H9 (cell line): ENCODE data around the gene PDXDC1. TPM values are rescaled to one million over a fixed set of nuclear protein-coding genes. Genes with fewer than 3 reads are reported as not detected.
"Not testable (repeated sequence)": the region's sequence is repeated elsewhere in the genome, so short reads cannot be mapped to it uniquely, and the experiment has no call there.

Source experiments
- DNase-seq: peaks from one replicate; pipeline ENCODE4 v3.0.0-alpha.2; 2017
- H2AFZ ChIP-seq: one replicate; pipeline ENCODE4 v1.6.1; 2013; ENCODE audit warnings: mild to moderate bottlenecking, low read length, control low read depth, moderate library complexity
- H2AK5ac ChIP-seq: 2 replicates; pipeline ENCODE4 v1.6.1; 2013; ENCODE audit warnings: low read length, control low read depth, mixed read lengths; ENCODE audit not compliant: insufficient read length
- H2BK120ac ChIP-seq: one replicate; pipeline ENCODE4 v1.6.1; 2013; ENCODE audit warnings: low read depth, mild to moderate bottlenecking, low read length, control low read depth, inconsistent platforms; ENCODE audit not compliant: poor library complexity, severe bottlenecking
- H2BK12ac ChIP-seq: 2 replicates; pipeline ENCODE4 v1.6.1; 2013; ENCODE audit warnings: low read length, control low read depth, mixed read lengths, low read depth; ENCODE audit not compliant: insufficient read length
- H2BK15ac ChIP-seq: 2 replicates; pipeline ENCODE4 v1.6.1; 2013; ENCODE audit warnings: low read depth, low read length, control low read depth
- H2BK20ac ChIP-seq: one replicate; pipeline ENCODE4 v1.6.1; 2013; ENCODE audit warnings: low read depth, mild to moderate bottlenecking, low read length, control low read depth, inconsistent platforms; ENCODE audit not compliant: poor library complexity, severe bottlenecking
- H2BK5ac ChIP-seq: 2 replicates; pipeline ENCODE4 v1.6.1; 2013; ENCODE audit warnings: low read length, control low read depth, mixed read lengths; ENCODE audit not compliant: insufficient read length
- H3K14ac ChIP-seq: 2 replicates; pipeline ENCODE4 v1.6.1; 2013; ENCODE audit warnings: low read length, control low read depth; ENCODE audit not compliant: insufficient read depth
- H3K18ac ChIP-seq: 2 replicates; pipeline ENCODE4 v1.6.1; 2013; ENCODE audit warnings: low read depth, mild to moderate bottlenecking, mixed read lengths, low read length, control low read depth; ENCODE audit not compliant: insufficient read length
- H3K23ac ChIP-seq: 2 replicates; pipeline ENCODE4 v1.6.1; 2013; ENCODE audit warnings: low read length, control low read depth, mixed read lengths, low read depth; ENCODE audit not compliant: insufficient read length
- H3K23me2 ChIP-seq: 2 replicates; pipeline ENCODE4 v1.6.1; 2013; ENCODE audit warnings: low read depth, mild to moderate bottlenecking, mixed read lengths, low read length, control low read depth; ENCODE audit not compliant: insufficient read length, poor library complexity, severe bottlenecking
- H3K27ac ChIP-seq: 2 replicates; pipeline ENCODE4 v1.5.1; 2013; ENCODE audit warnings: low read length, control low read depth, mixed read lengths, low read depth; ENCODE audit not compliant: insufficient read length
- H3K27me3 ChIP-seq: 2 replicates; pipeline ENCODE4 v1.6.1; 2013; ENCODE audit warnings: low read length, control low read depth, inconsistent platforms; ENCODE audit not compliant: insufficient read depth
- H3K4ac ChIP-seq: 2 replicates; pipeline ENCODE4 v1.6.1; 2013; ENCODE audit warnings: low read depth, mild to moderate bottlenecking, control low read depth, inconsistent platforms, low read length, moderate library complexity
- H3K4me1 ChIP-seq: 2 replicates; pipeline ENCODE4 v1.6.1; 2013; ENCODE audit warnings: low read length, control low read depth, inconsistent platforms; ENCODE audit not compliant: insufficient read depth
- H3K4me2 ChIP-seq: 2 replicates; pipeline ENCODE4 v1.6.1; 2013; ENCODE audit warnings: low read length, control low read depth, mixed read lengths; ENCODE audit not compliant: insufficient read length, insufficient read depth
- H3K56ac ChIP-seq: 2 replicates; pipeline ENCODE4 v1.6.1; 2013; ENCODE audit warnings: low read depth, mild to moderate bottlenecking, mixed read lengths, low read length, control low read depth; ENCODE audit not compliant: insufficient read length
- H3K79me1 ChIP-seq: 2 replicates; pipeline ENCODE4 v1.6.1; 2013; ENCODE audit warnings: low read depth, mild to moderate bottlenecking, moderate library complexity, low read length, control low read depth, inconsistent platforms; ENCODE audit not compliant: insufficient read depth, poor library complexity, severe bottlenecking
- H3K79me2 ChIP-seq: 2 replicates; pipeline ENCODE4 v1.6.1; 2013; ENCODE audit warnings: low read length, control low read depth, inconsistent platforms; ENCODE audit not compliant: insufficient read depth
- H3K9ac ChIP-seq: 2 replicates; pipeline ENCODE4 v1.6.1; 2013; ENCODE audit warnings: low read length, control low read depth, mixed read lengths; ENCODE audit not compliant: insufficient read length; ENCODE audit errors: extremely low read depth
- H3K9me3 ChIP-seq: one replicate; pipeline ENCODE4 v1.6.1; 2013; ENCODE audit warnings: low read depth, low read length, inconsistent platforms; ENCODE audit not compliant: control insufficient read depth
- H3T11ph ChIP-seq: one replicate; pipeline ENCODE4 v1.6.1; 2013; ENCODE audit warnings: mild to moderate bottlenecking, low read length, control low read depth, inconsistent platforms
- H4K20me1 ChIP-seq: one replicate; pipeline ENCODE4 v1.6.1; 2013; ENCODE audit not compliant: control insufficient read depth, insufficient read length, insufficient read depth
- H4K5ac ChIP-seq: 2 replicates; pipeline ENCODE4 v1.6.1; 2013; ENCODE audit warnings: low read depth, mild to moderate bottlenecking, mixed read lengths, low read length, control low read depth; ENCODE audit not compliant: insufficient read length
- H4K8ac ChIP-seq: replicated peaks from 2 replicates; pipeline ENCODE4 v1.6.1; 2013; ENCODE audit warnings: low read length, control low read depth, mixed read lengths, low read depth; ENCODE audit not compliant: insufficient read length
- H4K91ac ChIP-seq: 2 replicates; pipeline ENCODE4 v1.6.1; 2013; ENCODE audit warnings: low read depth, mild to moderate bottlenecking, moderate library complexity, mixed read lengths, low read length, control low read depth; ENCODE audit not compliant: insufficient read length
- H3K27ac Mint-ChIP-seq, 3 experiments: 2 replicates in 2 of 3; 3 replicates in 1 of 3; pipeline ENCODE4 v1.8.0; 2020 to 2021; ENCODE audit warnings: mixed read lengths in 3 of 3, mild to moderate bottlenecking in 1 of 3, moderate library complexity in 1 of 3
- H3K27me3 Mint-ChIP-seq: 2 replicates; pipeline ENCODE4 v1.8.0; 2021; ENCODE audit warnings: low read depth, mild to moderate bottlenecking, moderate library complexity, mixed read lengths
- H3K36me3 Mint-ChIP-seq, 3 experiments: 2 replicates in 2 of 3; 3 replicates in 1 of 3; pipeline ENCODE4 v1.8.0; 2020 to 2021; ENCODE audit warnings: low read depth in 3 of 3, mixed read lengths in 3 of 3; ENCODE audit not compliant: insufficient read depth in 1 of 3
- H3K4me1 Mint-ChIP-seq, 2 experiments: 2 replicates each; pipeline ENCODE4 v1.8.0; 2020; ENCODE audit warnings: mixed read lengths in 2 of 2
- H3K4me3 Mint-ChIP-seq, 2 experiments: 2 replicates in 1 of 2; 3 replicates in 1 of 2; pipeline ENCODE4 v1.8.0; 2020 to 2021; ENCODE audit warnings: mild to moderate bottlenecking in 2 of 2, mixed read lengths in 2 of 2, moderate library complexity in 1 of 2
- H3K9me3 Mint-ChIP-seq, 2 experiments: 2 replicates in 1 of 2; 3 replicates in 1 of 2; pipeline ENCODE4 v1.8.0; 2020; ENCODE audit warnings: mild to moderate bottlenecking in 2 of 2, mixed read lengths in 2 of 2, moderate library complexity in 1 of 2
- WGBS: extraction: QIAGEN DNeasy Blood & Tissue Kit; methylation state at CpG from one replicate; pipeline ENCODE4 v1.1.7; 2013; ENCODE audit warnings: missing lambda C conversion rate, low lambda C conversion rate, mixed read lengths; ENCODE audit not compliant: insufficient read length; ENCODE audit errors: extremely low coverage; 5-methylcytosine and 5-hydroxymethylcytosine counted together
- total RNA-seq: library from RNA; stranded (reverse); gene quantifications from 2 replicates; pipeline ENCODE4 v1.2.1, GENCODE V29; 2021
- TF ChIP-seq, protein P1 (sequence below): fragments of 200-600 bp; sonication (generic); conservative IDR thresholded peaks from 3 replicates; pipeline ENCODE4 v1.8.0; 2021; ENCODE audit warnings: antibody characterized with exemption, mild to moderate bottlenecking

Gene PDXDC1
- total RNA-seq, 1 experiment from 2014 or later = 112 TPM

DNA sequence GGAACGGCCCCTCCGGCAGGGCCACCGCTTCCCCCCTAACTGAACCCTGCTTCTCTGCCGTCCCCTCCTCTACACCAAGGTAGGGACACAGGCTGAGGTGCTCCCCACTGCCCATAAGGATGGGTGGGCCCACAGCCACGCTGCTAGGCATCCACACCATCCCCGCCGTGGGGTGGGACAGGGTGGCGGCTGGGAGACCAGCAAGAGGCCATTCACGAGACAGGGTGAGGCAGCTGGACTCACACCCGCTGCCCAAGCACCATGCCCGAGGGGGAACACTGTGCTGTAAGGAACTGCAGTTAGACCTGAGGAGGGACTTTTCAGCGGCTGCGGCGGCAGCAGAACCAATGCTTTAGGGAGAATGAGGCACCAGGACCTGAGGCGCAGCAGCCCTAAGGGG lies 166.8 kb downstream of the PDXDC1 start:
- Histone ChIP-seq H3K9ac (no peak overlapping the region), H2BK15ac (no peak overlapping the region)

DNA sequence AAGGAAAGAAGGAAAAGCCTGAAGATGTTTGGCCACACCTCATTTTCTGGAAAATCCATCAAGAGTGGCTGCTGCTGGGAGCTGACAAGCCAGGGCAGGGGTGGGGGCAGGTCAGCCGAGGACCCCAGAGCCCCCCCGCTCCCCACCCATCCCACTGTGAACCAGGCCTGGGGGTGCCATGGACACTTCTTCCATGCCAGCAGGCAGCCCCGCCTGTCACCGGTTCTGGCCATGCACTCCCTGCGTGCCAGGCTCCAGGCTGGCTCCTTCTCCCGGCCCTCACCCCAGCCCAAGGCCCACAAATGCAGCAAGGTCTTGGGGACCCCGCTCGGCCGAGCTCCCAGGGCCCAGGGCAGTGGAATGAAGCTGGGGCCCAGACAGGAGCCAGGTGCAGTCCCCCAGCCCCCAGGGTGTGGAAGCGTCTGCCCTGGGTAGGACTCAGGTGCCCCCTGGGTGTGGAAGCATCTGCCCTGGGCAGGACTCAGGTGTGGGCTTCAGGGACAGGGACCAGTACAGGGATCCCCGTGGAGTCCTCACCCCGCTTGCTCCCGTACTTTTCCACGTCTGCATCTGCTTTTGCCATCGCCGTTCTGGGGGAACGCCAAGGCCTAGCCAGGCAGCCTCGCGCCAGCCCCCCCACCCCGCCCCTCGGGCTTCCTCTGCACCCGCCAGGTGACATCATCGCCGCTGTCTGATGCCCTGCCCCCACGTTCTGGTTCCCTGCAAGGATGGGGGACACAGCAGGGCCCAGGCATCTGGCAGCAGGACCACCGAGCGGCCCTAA lies 167.5 kb downstream of the PDXDC1 start:
- not testable (repeated sequence) for DNase-seq, H3K23ac ChIP-seq, H3K4me2 ChIP-seq, H4K91ac ChIP-seq, H2BK20ac ChIP-seq, H3K4me3 Mint-ChIP-seq, H3K9me3 ChIP-seq, H3K36me3 Mint-ChIP-seq, H3K23me2 ChIP-seq, H2BK5ac ChIP-seq, H3K27ac ChIP-seq, H3K4me1 ChIP-seq, H2BK120ac ChIP-seq, H3K4ac ChIP-seq, H3K14ac ChIP-seq, H3K18ac ChIP-seq, H4K8ac ChIP-seq, H2BK12ac ChIP-seq, H3K9ac ChIP-seq, H3K56ac ChIP-seq, H3K27me3 Mint-ChIP-seq, H3K27ac Mint-ChIP-seq, H3K27me3 ChIP-seq, H4K5ac ChIP-seq, H3T11ph ChIP-seq, H2BK15ac ChIP-seq, H4K20me1 ChIP-seq, H3K9me3 Mint-ChIP-seq, H2AFZ ChIP-seq, H2AK5ac ChIP-seq, H3K79me1 ChIP-seq
- H3K79me2 ChIP-seq = peaks cover 17% of the 10 kb centered on the region; the same call in 1 of the 2 replicates
- peaks cover 16 to 30% of the 10 kb centered on the region in 2 experiments for H3K4me1 Mint-ChIP-seq
- no CpG with 5 or more reads among the region's 27 CpGs for WGBS

More for the DNA sequence above, 166.8 kb downstream of the PDXDC1 start:
- H3K18ac ChIP-seq = no peak overlapping the region
- no peak overlapping the region for H2AK5ac ChIP-seq
- TF ChIP-seq, protein P1, sequence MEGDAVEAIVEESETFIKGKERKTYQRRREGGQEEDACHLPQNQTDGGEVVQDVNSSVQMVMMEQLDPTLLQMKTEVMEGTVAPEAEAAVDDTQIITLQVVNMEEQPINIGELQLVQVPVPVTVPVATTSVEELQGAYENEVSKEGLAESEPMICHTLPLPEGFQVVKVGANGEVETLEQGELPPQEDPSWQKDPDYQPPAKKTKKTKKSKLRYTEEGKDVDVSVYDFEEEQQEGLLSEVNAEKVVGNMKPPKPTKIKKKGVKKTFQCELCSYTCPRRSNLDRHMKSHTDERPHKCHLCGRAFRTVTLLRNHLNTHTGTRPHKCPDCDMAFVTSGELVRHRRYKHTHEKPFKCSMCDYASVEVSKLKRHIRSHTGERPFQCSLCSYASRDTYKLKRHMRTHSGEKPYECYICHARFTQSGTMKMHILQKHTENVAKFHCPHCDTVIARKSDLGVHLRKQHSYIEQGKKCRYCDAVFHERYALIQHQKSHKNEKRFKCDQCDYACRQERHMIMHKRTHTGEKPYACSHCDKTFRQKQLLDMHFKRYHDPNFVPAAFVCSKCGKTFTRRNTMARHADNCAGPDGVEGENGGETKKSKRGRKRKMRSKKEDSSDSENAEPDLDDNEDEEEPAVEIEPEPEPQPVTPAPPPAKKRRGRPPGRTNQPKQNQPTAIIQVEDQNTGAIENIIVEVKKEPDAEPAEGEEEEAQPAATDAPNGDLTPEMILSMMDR = no peak
- no peak overlapping the region for H3K4me2 ChIP-seq
- DNase-seq = no peak
- H3K23me2 ChIP-seq = no peaks in the 10 kb centered on the region
- H4K8ac ChIP-seq = no peak overlapping the region
- H3T11ph ChIP-seq = no peak overlapping the region
- Mint-ChIP-seq H3K9me3 (no peaks in the 10 kb centered on the region), H3K4me1 (peaks cover 14 to 27% of the 10 kb centered on the region in 2 experiments), H3K36me3 (peaks cover 0 to 4% (median 0%) of the 10 kb centered on the region in 3 experiments; a peak in 1 of 7 replicates), H3K27ac (peak overlapping the region in 2 of 3 experiments; percentile 77 to 81; a peak in 4 of 7 replicates), H3K27me3 (no peaks in the 10 kb centered on the region), H3K4me3 (no peak overlapping the region)
- no peak overlapping the region for H3K56ac ChIP-seq
- H4K91ac ChIP-seq = no peak overlapping the region
- no CpG with 5 or more reads among the region's 15 CpGs for WGBS
- H3K27me3 ChIP-seq = no peaks in the 10 kb centered on the region
- H2BK20ac ChIP-seq = no peak overlapping the region
- no peak overlapping the region for H3K23ac ChIP-seq
- no peak overlapping the region for H2BK12ac ChIP-seq
- no peak overlapping the region for H3K4ac ChIP-seq
- H2BK5ac ChIP-seq = no peak overlapping the region
- H4K20me1 ChIP-seq = no peaks in the 10 kb centered on the region
- no peak overlapping the region for H3K27ac ChIP-seq
- H3K14ac ChIP-seq = no peak overlapping the region
- H3K79me2 ChIP-seq = peaks cover 17% of the 10 kb centered on the region; the same call in 1 of the 2 replicates
- H3K9me3 ChIP-seq = no peaks in the 10 kb centered on the region
- no peak overlapping the region for H2BK120ac ChIP-seq
- no peak overlapping the region for H4K5ac ChIP-seq
- H3K79me1 ChIP-seq = peaks cover 4% of the 10 kb centered on the region
- H2AFZ ChIP-seq = no peak overlapping the region
- H3K4me1 ChIP-seq = no peaks in the 10 kb centered on the region; the same call in 1 of the 2 replicates
